HT1080 (cell line): ENCODE measurements around the gene WDFY3. TPM values are rescaled to one million over a fixed set of nuclear protein-coding genes. Genes with fewer than 3 reads are reported as not detected.

Experiments used
- DNase-seq: peaks from one replicate; pipeline ENCODE4 v3.0.0-alpha.2; 2015; ENCODE audit warnings: low read depth
- polyA plus RNA-seq, 2 experiments: library from polyadenylated mRNA; depleted of rRNA; stranded (reverse); fragments of >200 nt; gene quantifications; 2 replicates each; pipeline ENCODE4 v1.2.3, GENCODE V29; 2015
- total RNA-seq: library from RNA; depleted of rRNA; stranded (reverse); fragments of >200 nt; shearing (Covaris generic); gene quantifications from 2 replicates; pipeline ENCODE4 v1.2.3, GENCODE V29; 2014; rRNA removed

Gene WDFY3
- 14.2 and 24.3 TPM in 2 replicates for total RNA-seq
- polyA plus RNA-seq (2015; cell fraction: cytosol; rRNA removed) = 7.5 and 12.8 TPM in 2 replicates
- 31.7 and 36.0 TPM in 2 replicates for polyA plus RNA-seq (2015; cell fraction: nucleus; rRNA removed)

- DNase-seq = peak; percentile 95
Observed at GRCh38 chr4:84966382-84967242, at the start of gene WDFY3. Gene WDFY3 (minus strand): TSS chr4:84966690. CDS start chr4:84860591, 106,099 bp downstream.

DNA sequence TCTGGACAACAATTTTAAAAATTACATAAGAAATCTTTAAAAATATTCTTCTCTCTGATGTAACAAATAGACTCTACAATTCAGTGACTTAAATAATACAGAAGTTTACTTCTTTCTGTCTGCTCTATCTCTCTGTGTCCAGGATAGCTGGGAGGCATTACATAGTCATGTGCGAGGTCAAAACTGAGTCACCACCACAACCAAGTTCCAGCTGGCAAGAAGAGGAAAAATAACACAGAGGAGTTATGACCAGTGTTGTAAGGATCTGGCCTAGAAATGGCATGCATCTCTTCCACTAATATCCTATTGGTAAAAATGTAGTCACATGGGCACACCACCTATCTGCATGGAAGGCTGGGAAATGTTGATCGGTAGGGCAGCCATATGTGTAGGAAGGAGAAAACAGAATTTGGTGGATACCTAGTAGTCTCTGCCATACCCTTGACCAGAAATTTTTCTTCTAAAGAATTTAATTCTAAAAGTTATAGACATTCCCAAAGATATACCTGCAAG, 39.4 kb upstream of the WDFY3 start:
- DNase-seq = peak; percentile 86

DNA sequence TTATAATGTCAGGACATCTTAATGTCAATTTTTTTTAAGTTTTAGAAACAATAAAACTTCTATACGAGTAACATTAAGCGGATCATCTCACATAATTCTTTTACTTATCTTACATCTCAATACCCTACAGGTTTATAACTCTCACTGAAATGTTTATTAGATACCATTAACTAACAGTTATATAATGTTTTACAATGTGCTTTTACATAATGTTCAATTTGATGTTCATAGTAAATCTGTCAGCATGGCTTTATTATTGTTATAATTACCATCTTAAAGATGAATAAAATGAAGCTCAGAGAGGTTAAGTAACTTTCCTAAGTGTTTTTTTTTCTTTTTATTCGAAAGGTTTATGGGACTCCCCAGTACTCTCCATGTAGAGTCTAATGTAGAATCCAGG, 33.9 kb upstream of the WDFY3 start:
- no peak for DNase-seq

DNA sequence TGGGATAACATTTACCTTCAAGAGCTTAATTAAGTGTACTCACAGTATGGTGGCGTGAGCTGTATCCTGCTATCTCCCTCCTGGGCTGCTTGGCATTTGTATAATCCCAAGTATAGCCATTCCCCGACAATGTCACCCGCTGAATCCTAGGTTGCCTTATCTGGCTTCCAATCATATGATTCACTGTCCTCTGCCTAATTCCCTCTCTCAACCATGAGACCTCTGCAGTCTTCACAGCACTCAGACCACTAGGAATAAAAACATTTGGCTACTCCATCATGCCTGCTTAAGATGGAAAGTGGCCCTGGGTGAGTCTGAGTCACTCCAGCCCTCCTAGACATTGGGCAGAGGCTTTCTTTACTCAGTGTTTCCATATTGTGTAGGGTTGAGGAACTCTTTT, 28.9 kb upstream of the WDFY3 start:
- peak; percentile 60 for DNase-seq

DNA sequence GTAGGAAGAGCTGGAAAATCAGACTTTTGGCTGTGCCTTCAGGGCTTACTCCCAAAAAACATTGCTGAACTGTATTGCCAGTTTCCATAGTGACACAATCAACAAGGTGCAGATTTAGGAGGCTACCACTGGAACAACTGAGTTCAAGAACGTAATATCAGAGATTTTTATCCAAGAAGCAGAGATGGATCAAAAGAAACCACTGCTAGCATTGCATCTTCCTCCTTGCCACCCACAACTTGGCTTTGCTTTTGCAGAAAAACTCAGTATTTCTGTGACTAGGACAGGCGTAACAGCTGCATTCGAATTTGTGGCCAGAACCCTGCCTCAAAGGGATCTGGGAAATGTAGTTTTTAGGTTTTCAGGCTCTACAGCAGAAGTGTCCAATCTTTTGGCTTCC, 27.8 kb upstream of the WDFY3 start:
- no peak for DNase-seq

GRCh38 chr4:84985952-84986351, 19.5 kb upstream of the WDFY3 start:
- peak; percentile 95 for DNase-seq

GRCh38 chr4:84977396-84977795, 10.9 kb upstream of the WDFY3 start:
- DNase-seq = no peak

GRCh38 chr4:84973856-84974255, 7.4 kb upstream of the WDFY3 start:
- no peak for DNase-seq

- peak; percentile 34 for DNase-seq
Observed at GRCh38 chr4:84971319-84971932, 4.9 kb upstream of the WDFY3 start.

GRCh38 chr4:84968925-84969324, 2.4 kb upstream of the WDFY3 start:
- DNase-seq = no peak

- DNase-seq = peak; percentile 37
Observed at GRCh38 chr4:84967243-84967690, 777 bp upstream of the WDFY3 start.

- peak; percentile 24 for DNase-seq
Observed at GRCh38 chr4:84965553-84966381, 723 bp downstream of the WDFY3 start.

DNA sequence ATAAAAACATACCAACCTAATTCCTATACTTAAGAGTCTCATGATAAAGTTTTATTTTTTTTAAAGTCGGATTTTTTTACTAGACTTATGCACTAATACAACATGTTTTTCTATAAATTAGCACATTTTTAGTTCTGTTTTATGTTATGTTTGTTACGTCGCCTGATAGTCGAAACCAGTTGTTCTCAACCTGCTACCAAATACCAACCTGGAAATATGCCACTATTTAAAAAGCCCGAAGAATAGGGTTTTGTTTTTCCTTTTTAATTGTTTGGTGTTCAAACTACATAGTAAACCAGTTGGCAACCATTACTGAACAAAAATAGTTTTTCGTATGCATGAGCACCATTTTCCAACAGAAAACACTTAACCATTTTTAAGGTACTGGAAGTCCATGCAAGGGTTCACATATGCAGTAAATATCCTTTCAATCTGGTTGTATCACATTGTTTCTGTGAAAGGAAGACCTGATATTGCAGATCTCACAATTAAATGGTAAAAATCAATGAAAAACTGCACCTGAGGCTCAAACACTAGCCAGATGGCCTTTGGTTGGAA, 1.4 kb downstream of the WDFY3 start:
- no peak for DNase-seq

- DNase-seq = no peak
Observed at GRCh38 chr4:84962102-84962501, 4.4 kb downstream of the WDFY3 start.

DNA sequence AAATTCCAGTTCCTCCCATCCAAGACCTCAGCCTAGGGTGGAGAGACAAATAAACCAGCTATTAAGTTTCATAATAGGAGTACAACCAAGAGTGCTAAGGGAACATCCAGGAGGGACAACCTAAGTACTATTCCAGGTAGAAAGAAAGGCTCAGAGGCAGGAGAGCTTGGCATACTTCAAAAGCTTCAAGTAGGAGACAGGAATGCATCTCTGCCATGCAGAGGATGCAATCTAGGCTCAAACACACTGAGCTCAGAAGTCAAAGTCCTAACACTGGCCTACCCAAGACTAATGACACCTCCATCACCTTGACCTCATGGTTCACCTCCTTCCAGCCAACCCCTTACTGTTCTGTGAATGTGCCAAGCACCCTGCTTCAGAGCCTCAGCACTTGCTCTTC, 8.1 kb downstream of the WDFY3 start:
- no peak for DNase-seq

DNA sequence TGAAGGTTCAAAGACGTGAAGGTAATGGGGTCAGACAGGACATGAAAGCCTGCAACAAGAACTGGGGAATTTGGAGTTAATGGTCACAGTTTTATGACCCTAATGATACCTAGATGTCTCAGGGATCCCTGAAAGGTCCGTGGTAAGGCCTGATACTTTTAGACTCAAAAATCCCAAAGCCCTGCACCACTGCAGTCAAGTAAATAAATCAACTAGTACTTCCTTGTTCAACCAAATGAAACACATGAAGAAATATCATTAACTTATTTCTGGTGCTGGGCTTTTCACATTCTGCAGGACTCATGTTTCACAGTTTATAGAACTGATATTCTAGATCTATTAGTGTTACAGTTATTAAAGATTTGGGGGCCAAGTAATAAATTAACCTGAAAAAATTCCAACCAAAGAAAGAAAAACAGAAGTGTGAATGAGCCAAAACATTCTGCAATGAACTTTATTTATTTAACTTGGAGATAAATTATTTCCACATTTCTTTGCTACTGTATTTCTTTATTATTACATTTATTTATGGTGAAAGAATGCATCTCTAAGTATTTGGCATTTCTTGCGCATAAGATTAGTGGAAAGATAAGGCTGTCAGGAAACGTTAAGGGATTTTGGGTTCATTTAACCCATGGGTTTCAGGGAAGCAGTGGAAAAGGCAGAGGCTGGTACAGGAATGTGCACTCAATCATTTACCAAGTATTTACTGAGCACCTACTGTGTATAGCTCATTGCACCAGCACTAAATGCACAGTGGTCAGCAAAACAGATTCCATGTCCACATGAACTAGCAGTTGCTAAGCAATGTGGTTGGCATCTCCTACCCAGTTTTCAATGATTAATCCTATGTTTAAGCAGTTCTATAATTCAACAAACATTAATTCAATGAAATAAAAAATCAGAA, 8.7 kb downstream of the WDFY3 start:
- no peak for DNase-seq

- DNase-seq = no peak
Observed at GRCh38 chr4:84956014-84956413, 10.5 kb downstream of the WDFY3 start.

GRCh38 chr4:84954982-84955567, 11.4 kb downstream of the WDFY3 start:
- no peak for DNase-seq

DNA sequence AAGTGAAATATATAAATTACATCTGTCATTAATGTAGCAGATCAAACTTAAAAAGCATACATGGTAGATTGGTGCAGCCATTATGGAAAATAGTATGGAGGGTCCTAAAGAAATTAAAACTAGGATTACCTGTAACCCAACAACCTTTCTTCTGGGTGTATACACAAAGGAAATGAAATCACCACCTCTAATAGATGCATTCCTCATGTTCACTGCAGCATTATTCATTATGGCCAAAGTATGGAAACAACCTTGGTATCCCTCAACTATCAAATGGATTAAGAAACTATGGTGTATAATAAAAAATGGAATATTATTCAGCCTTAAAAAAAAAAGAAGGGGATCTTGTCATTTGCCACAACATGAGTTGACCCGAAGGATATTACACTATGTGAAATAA, 13.7 kb downstream of the WDFY3 start:
- DNase-seq = no peak

DNA sequence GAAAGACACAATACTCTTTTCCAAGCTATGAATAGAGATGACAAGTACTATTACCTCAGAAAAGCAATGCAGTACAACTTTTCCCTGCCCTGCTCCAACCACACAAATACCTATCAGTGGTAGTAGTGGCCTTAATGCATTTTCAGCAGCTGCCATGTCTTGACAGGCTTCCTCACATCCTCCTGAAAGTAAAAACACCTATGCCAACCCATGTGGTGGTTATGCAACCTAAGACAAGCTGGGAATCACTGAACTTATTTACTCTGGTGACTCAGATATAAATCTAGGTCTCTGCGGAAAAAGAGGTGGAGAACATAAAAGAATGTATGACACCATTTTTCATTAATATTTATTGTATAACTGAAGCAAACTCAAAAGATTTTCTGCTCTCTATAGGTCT, 14.5 kb downstream of the WDFY3 start:
- peak; percentile 75 for DNase-seq
